AML-193 (cell line): ENCODE data around the gene SLC17A8.

Experiments used
- DNase-seq, 2 experiments: peaks; one replicate each; lab custom pipeline; 2025; lab: John Stamatoyannopoulos, UW

SLC17A8 gene

GRCh38 chr12:100371146-100371545, 14.3 kb downstream of the SLC17A8 start:
- DNase-seq = no peak

- no peak for DNase-seq
Measured at GRCh38 chr12:100372853-100373640, 16.2 kb downstream of the SLC17A8 start.

- DNase-seq = no peak
Measured at GRCh38 chr12:100375038-100375735, 18.3 kb downstream of the SLC17A8 start.

GRCh38 chr12:100376161-100376560, 19.3 kb downstream of the SLC17A8 start:
- DNase-seq = no peak

- no peak for DNase-seq
Measured at GRCh38 chr12:100381379-100381778, 24.5 kb downstream of the SLC17A8 start.

GRCh38 chr12:100382338-100382737, 25.5 kb downstream of the SLC17A8 start:
- no peak for DNase-seq

GRCh38 chr12:100383586-100384558, 27.0 kb downstream of the SLC17A8 start:
- no peak for DNase-seq

GRCh38 chr12:100384559-100384935, 27.7 kb downstream of the SLC17A8 start:
- no peak for DNase-seq

- DNase-seq = no peak
Measured at GRCh38 chr12:100388382-100388781, 31.5 kb downstream of the SLC17A8 start.

GRCh38 chr12:100391856-100392255, 35.0 kb downstream of the SLC17A8 start:
- DNase-seq = peak; percentile 0 to 5

- DNase-seq = no peak
Measured at GRCh38 chr12:100393200-100393599, 36.3 kb downstream of the SLC17A8 start.

GRCh38 chr12:100395811-100396210, 38.9 kb downstream of the SLC17A8 start:
- no peak for DNase-seq

- DNase-seq = no peak
Measured at GRCh38 chr12:100398307-100398706, 41.4 kb downstream of the SLC17A8 start.

- no peak for DNase-seq
Measured at GRCh38 chr12:100399095-100399494, 42.2 kb downstream of the SLC17A8 start.

- no peak for DNase-seq
Measured at GRCh38 chr12:100401660-100402059, 44.8 kb downstream of the SLC17A8 start.

- DNase-seq = no peak
Measured at GRCh38 chr12:100402763-100403162, 45.9 kb downstream of the SLC17A8 start.

GRCh38 chr12:100403446-100403845, 46.6 kb downstream of the SLC17A8 start:
- no peak for DNase-seq

- DNase-seq = peak; percentile 48 to 49
Measured at GRCh38 chr12:100404769-100405407, 48.0 kb downstream of the SLC17A8 start.

- no peak for DNase-seq
Measured at GRCh38 chr12:100413001-100413400, 56.1 kb downstream of the SLC17A8 start.

GRCh38 chr12:100414739-100415138, 57.9 kb downstream of the SLC17A8 start:
- DNase-seq = no peak

- no peak for DNase-seq
Measured at GRCh38 chr12:100422646-100423045, 65.8 kb downstream of the SLC17A8 start.

- no peak for DNase-seq
Measured at GRCh38 chr12:100426145-100426544, 69.3 kb downstream of the SLC17A8 start.
